Caco-2 (cell line): ENCODE measurements around the gene TAF9. TPM values are rescaled to one million over a fixed set of nuclear protein-coding genes. Genes with fewer than 3 reads are reported as not detected.

Source experiments
- BruUV-seq: library from RNA; stranded (reverse); fragments of 400-500 nt; replicated peaks from 2 replicates; lab custom pipeline; 2021; lab: Mats Ljungman, UMichigan
- CTCF ChIA-PET: fragments of 300-600 bp; sonication (Branson Sonifier 250); formaldehyde crosslinking; loops from one replicate; lab custom pipeline; 2022; ENCODE audit warnings: antibody characterized with exemption; lab: Charles Lee
- POLR2A ChIA-PET: fragments of 300-600 bp; sonication (Branson Sonifier 250); formaldehyde crosslinking; loops from one replicate; lab custom pipeline; 2022; ENCODE audit warnings: antibody characterized with exemption; lab: Charles Lee
- DNase-seq, 2 experiments: peaks; one replicate each; pipeline versions ENCODE4 v3.0.0 to v3.0.0-alpha.2; 2020 to 2022
- H3K27me3 ChIP-seq: replicated peaks from 2 replicates; pipeline ENCODE4 v1.6.0; 2011; ENCODE audit warnings: low read length; ENCODE audit not compliant: control insufficient read depth, insufficient read depth
- H3K36me3 ChIP-seq: 2 replicates; pipeline ENCODE4 v1.5.1; 2011; ENCODE audit warnings: low read length; ENCODE audit not compliant: control insufficient read depth, insufficient read depth
- H3K4me1 ChIP-seq: fragments of 250-450 bp; sonication (Bioruptor Pico); 2 replicates; pipeline ENCODE4 v1.5.1; 2020; ENCODE audit warnings: mild to moderate bottlenecking
- H3K4me3 ChIP-seq: 2 replicates; pipeline ENCODE4 v1.5.1; 2011; ENCODE audit warnings: low read depth, mild to moderate bottlenecking, control low read depth, low read length
- H3K9me3 ChIP-seq: fragments of 250-450 bp; sonication (Bioruptor Pico); 2 replicates; pipeline ENCODE4 v1.5.1; 2020; ENCODE audit warnings: mild to moderate bottlenecking, moderate library complexity
- H3K27ac Mint-ChIP-seq: one replicate; pipeline ENCODE4 v1.8.0; 2022; ENCODE audit warnings: mixed read lengths; ENCODE audit not compliant: unreplicated experiment
- H3K27me3 Mint-ChIP-seq: one replicate; pipeline ENCODE4 v1.8.0; 2022; ENCODE audit warnings: mixed read lengths; ENCODE audit not compliant: insufficient read depth, unreplicated experiment
- H3K36me3 Mint-ChIP-seq: one replicate; pipeline ENCODE4 v1.8.0; 2022; ENCODE audit warnings: mild to moderate bottlenecking, mixed read lengths; ENCODE audit not compliant: insufficient read depth, unreplicated experiment
- H3K4me1 Mint-ChIP-seq: one replicate; pipeline ENCODE4 v1.8.0; 2022; ENCODE audit warnings: low read depth, mixed read lengths; ENCODE audit not compliant: unreplicated experiment
- H3K4me3 Mint-ChIP-seq: one replicate; pipeline ENCODE4 v1.8.0; 2022; ENCODE audit warnings: mild to moderate bottlenecking, moderate library complexity, mixed read lengths; ENCODE audit not compliant: unreplicated experiment
- H3K9me3 Mint-ChIP-seq: one replicate; pipeline ENCODE4 v1.8.0; 2022; ENCODE audit warnings: mixed read lengths; ENCODE audit not compliant: unreplicated experiment
- CTCF ChIP-seq, 2 experiments: fragments of 200-600 bp in 1 of 2; IDR thresholded peaks; 1 replicate in 1 of 2; 2 replicates in 1 of 2; pipeline versions ENCODE4 v1.5.1 to v1.8.0; 2011 to 2022; ENCODE audit warnings: antibody characterized with exemption in 1 of 2, control low read depth in 1 of 2, inconsistent platforms in 1 of 2, low read depth in 1 of 2, low read length in 1 of 2, mild to moderate bottlenecking in 1 of 2, moderate library complexity in 1 of 2; ENCODE audit not compliant: insufficient read depth in 1 of 2, severe bottlenecking in 1 of 2, unreplicated experiment in 1 of 2
- intact Hi-C: fragments of 100-400 bp; cut with micrococcal nuclease; formaldehyde crosslinking; loops from one replicate; pipeline ENCODE4 v1.10.0; 2022; ENCODE audit not compliant: unreplicated experiment
- total RNA-seq: library from RNA; stranded (reverse); gene quantifications from 2 replicates; pipeline ENCODE4 v1.2.3, GENCODE V29; 2022

The TAF9 gene
- total RNA-seq, 1 experiment from 2014 or later = 101 TPM

GRCh38 chr5:69416699-69417098 is 47.4 kb upstream of the TAF9 start:
- Mint-ChIP-seq H3K9me3 (no peaks in the 10 kb centered on the region), H3K4me1 (peaks cover 29% of the 10 kb centered on the region), H3K36me3 (peaks cover 50% of the 10 kb centered on the region), H3K4me3 (peak overlapping the region; percentile 92), H3K27ac (peak overlapping the region; percentile 93), H3K27me3 (no peaks in the 10 kb centered on the region)
- Histone ChIP-seq H3K4me1 (peaks cover 9% of the 10 kb centered on the region), H3K36me3 (peaks cover 3% of the 10 kb centered on the region; the same call in 1 of the 2 replicates), H3K4me3 (peak overlapping the region; percentile 81; the same call in 1 of the 2 replicates), H3K27me3 (no peaks in the 10 kb centered on the region), H3K9me3 (0 out of 2 replicates have a peak, but pooled peaks cover 3% of the 10 kb centered on the region)
- no peak for TF ChIP-seq CTCF (IDR thresholded peaks at IDR 0.05; ENCODE audit: insufficient read depth in 1 of 2, low read depth in 1 of 2, low read length in 1 of 2, severe bottlenecking in 1 of 2, unreplicated experiment in 1 of 2)
- no peak for DNase-seq
- POLR2A ChIA-PET = interaction anchor here (1.1 kb wide), 1 partner anchor 36 kb away, joined by 4 read pairs; no protein-coding TSS in a partner anchor
- intact Hi-C loops = loop anchor here (2.0 to 5.0 kb wide), 2 partner anchors 16 to 49 kb away; partner anchors contain the start of genes AK6, RAD17 and TAF9
- no TSS peak for BruUV-seq
- CTCF ChIA-PET = no interaction called here

GRCh38 chr5:69416180-69416579 is 46.9 kb upstream of the TAF9 start:
- ChIA-PET CTCF (no interaction called here), POLR2A (interaction anchor here (1.1 kb wide), 1 partner anchor 36 kb away, joined by 4 read pairs; no protein-coding TSS in a partner anchor)
- BruUV-seq = TSS peak; percentile 58
- H3K27ac Mint-ChIP-seq = peak overlapping the region; percentile 93
- peak overlapping the region; percentile 92 for H3K4me3 Mint-ChIP-seq
- H3K4me1 Mint-ChIP-seq = peaks cover 29% of the 10 kb centered on the region
- no peak for TF ChIP-seq CTCF (IDR thresholded peaks at IDR 0.05; ENCODE audit: insufficient read depth in 1 of 2, low read depth in 1 of 2, low read length in 1 of 2, severe bottlenecking in 1 of 2, unreplicated experiment in 1 of 2)
- Histone ChIP-seq H3K4me1 (peaks cover 9% of the 10 kb centered on the region), H3K9me3 (0 out of 2 replicates have a peak, but pooled peaks cover under 1% of the 10 kb centered on the region), H3K4me3 (peak overlapping the region; percentile 81), H3K27me3 (no peaks in the 10 kb centered on the region), H3K36me3 (peaks cover 3% of the 10 kb centered on the region; the same call in 1 of the 2 replicates)
- peaks cover 52% of the 10 kb centered on the region for H3K36me3 Mint-ChIP-seq
- intact Hi-C loops = loop anchor here (2.0 to 5.0 kb wide), 2 partner anchors 17 to 49 kb away; partner anchors contain the start of genes AK6, RAD17 and TAF9
- no peaks in the 10 kb centered on the region for H3K9me3 Mint-ChIP-seq
- no peak for DNase-seq
- H3K27me3 Mint-ChIP-seq = no peaks in the 10 kb centered on the region

GRCh38 chr5:69415584-69415958 is 46.3 kb upstream of the TAF9 start:
- Histone ChIP-seq H3K9me3 (no peaks in the 10 kb centered on the region), H3K27me3 (no peaks in the 10 kb centered on the region), H3K36me3 (peaks cover 3% of the 10 kb centered on the region; the same call in 1 of the 2 replicates), H3K4me1 (peaks cover 9% of the 10 kb centered on the region), H3K4me3 (peak overlapping the region; percentile 81)
- DNase-seq = peak; percentile 59 to 62
- Mint-ChIP-seq H3K36me3 (peaks cover 49% of the 10 kb centered on the region), H3K4me3 (peak overlapping the region; percentile 92), H3K9me3 (no peaks in the 10 kb centered on the region), H3K4me1 (peaks cover 25% of the 10 kb centered on the region), H3K27me3 (no peaks in the 10 kb centered on the region), H3K27ac (peak overlapping the region; percentile 93)
- ChIA-PET CTCF (no interaction called here), POLR2A (no interaction called here)
- intact Hi-C loops = loop anchor here (1.0 to 5.0 kb wide), 3 partner anchors 37 to 77 kb away; partner anchors contain the start of genes AK6, OCLN, RAD17 and TAF9
- no peak for TF ChIP-seq CTCF (IDR thresholded peaks at IDR 0.05; ENCODE audit: insufficient read depth in 1 of 2, low read depth in 1 of 2, low read length in 1 of 2, severe bottlenecking in 1 of 2, unreplicated experiment in 1 of 2)
- BruUV-seq = no TSS peak
